Inflammatory macrophage treated with lipopolysaccharide for 4 hours (primary cell): ENCODE data around the gene ILF3.
A peak's percentile ranks its signal among the peaks of the same experiment; 100 is the strongest.

Experiments
- DNase-seq: peaks from one replicate; pipeline ENCODE4 v3.0.0-alpha.2; 2020

ILF3 gene

GRCh38 chr19:10653732-10654609 lies at the start of gene ILF3:
Gene ILF3 (plus strand): TSS chr19:10654346. CDS start chr19:10670606, 16,260 bp downstream.
- peak; percentile 100 for DNase-seq

GRCh38 chr19:10604460-10604980 lies 49.6 kb upstream of the ILF3 start:
- peak; percentile 36 for DNase-seq

- no peak for DNase-seq
Measured at GRCh38 chr19:10611907-10612306, 42.2 kb upstream of the ILF3 start.

- no peak for DNase-seq
Measured at GRCh38 chr19:10612499-10613119, 41.5 kb upstream of the ILF3 start.

- no peak for DNase-seq
Measured at GRCh38 chr19:10615429-10616023, 38.6 kb upstream of the ILF3 start.

- DNase-seq = no peak
Measured at GRCh38 chr19:10617409-10618121, 36.6 kb upstream of the ILF3 start.

GRCh38 chr19:10618846-10619245 lies 35.3 kb upstream of the ILF3 start:
- DNase-seq = no peak

- DNase-seq = no peak
Measured at GRCh38 chr19:10620786-10621185, 33.4 kb upstream of the ILF3 start.

- no peak for DNase-seq
Measured at GRCh38 chr19:10621966-10622365, 32.2 kb upstream of the ILF3 start.

GRCh38 chr19:10624585-10624984 lies 29.6 kb upstream of the ILF3 start:
- no peak for DNase-seq

- no peak for DNase-seq
Measured at GRCh38 chr19:10625003-10625761, 29.0 kb upstream of the ILF3 start, which contains the start of gene SLC44A2. Gene SLC44A2 (plus strand): TSS chr19:10625553. CDS start chr19:10625634, 81 bp downstream.

GRCh38 chr19:10625762-10626138 lies 28.4 kb upstream of the ILF3 start:
- DNase-seq = no peak

- DNase-seq = no peak
Measured at GRCh38 chr19:10631874-10632273, 22.3 kb upstream of the ILF3 start.

- no peak for DNase-seq
Measured at GRCh38 chr19:10634430-10634829, 19.7 kb upstream of the ILF3 start.

GRCh38 chr19:10634963-10635362 lies 19.2 kb upstream of the ILF3 start:
- no peak for DNase-seq

- no peak for DNase-seq
Measured at GRCh38 chr19:10636304-10636972, 17.7 kb upstream of the ILF3 start.

- peak; percentile 55 for DNase-seq
Measured at GRCh38 chr19:10637894-10638293, 16.3 kb upstream of the ILF3 start.

GRCh38 chr19:10639836-10640235 lies 14.3 kb upstream of the ILF3 start:
- DNase-seq = peak; percentile 93

GRCh38 chr19:10640361-10640760 lies 13.8 kb upstream of the ILF3 start:
- no peak for DNase-seq

GRCh38 chr19:10641248-10641647 lies 12.9 kb upstream of the ILF3 start:
- DNase-seq = no peak

GRCh38 chr19:10642473-10643171 lies 11.5 kb upstream of the ILF3 start:
- DNase-seq = no peak
